HEK293T (cell line): ENCODE results near the gene RAD51B.
"Not testable (repeated sequence)": the region's sequence is repeated elsewhere in the genome, so short reads cannot be mapped to it uniquely, and the experiment has no call there.

Experiments
- CTCF ChIA-PET: fragments of 350-600 bp; formaldehyde crosslinking; extraction: SDS; loops from one replicate; lab custom pipeline; 2021; ENCODE audit warnings: antibody characterized with exemption, inconsistent platforms; lab: Yijun Ruan, JAX
- POLR2A ChIA-PET: fragments of 350-600 bp; formaldehyde crosslinking; extraction: SDS; loops from one replicate; lab custom pipeline; 2020; ENCODE audit warnings: antibody characterized with exemption, inconsistent platforms; lab: Yijun Ruan, JAX
- DNase-seq: peaks from one replicate; pipeline ENCODE4 v3.0.0; 2012; ENCODE audit warnings: mixed read lengths; ENCODE audit errors: extremely low spot score
- ARNT ChIP-seq: fragments of 450-650 bp; IDR thresholded peaks from 2 replicates; pipeline ENCODE4 v1.6.1; 2017; ENCODE audit warnings: mild to moderate bottlenecking
- BHLHE40 ChIP-seq: fragments of 450-650 bp; IDR thresholded peaks from 2 replicates; pipeline ENCODE4 v1.6.1; 2016; ENCODE audit warnings: mild to moderate bottlenecking, moderate library complexity, borderline replicate concordance
- CTBP1 ChIP-seq: fragments of 450-650 bp; IDR thresholded peaks from 2 replicates; pipeline ENCODE4 v1.6.1; 2016; ENCODE audit warnings: borderline replicate concordance
- ELF4 ChIP-seq: fragments of 450-650 bp; IDR thresholded peaks from 2 replicates; pipeline ENCODE4 v1.6.1; 2017; ENCODE audit warnings: antibody characterized with exemption
- FOXA1 ChIP-seq: fragments of 450-650 bp; IDR thresholded peaks from 2 replicates; pipeline ENCODE4 v1.6.1; 2016; ENCODE audit warnings: mild to moderate bottlenecking
- FOXK2 ChIP-seq: fragments of 450-650 bp; IDR thresholded peaks from 2 replicates; pipeline ENCODE4 v1.6.1; 2016; ENCODE audit warnings: mild to moderate bottlenecking
- FOXM1 ChIP-seq: fragments of 450-650 bp; IDR thresholded peaks from 2 replicates; pipeline ENCODE4 v1.6.1; 2017; ENCODE audit warnings: mild to moderate bottlenecking, borderline replicate concordance
- HDGF ChIP-seq: fragments of 450-650 bp; IDR thresholded peaks from 2 replicates; pipeline ENCODE4 v1.6.1; 2017; ENCODE audit warnings: antibody characterized with exemption, borderline replicate concordance
- L3MBTL2 ChIP-seq: fragments of 450-650 bp; conservative IDR thresholded peaks from 2 replicates; pipeline ENCODE4 v1.6.1; 2016; ENCODE audit warnings: mild to moderate bottlenecking
- LEF1 ChIP-seq: fragments of 450-650 bp; IDR thresholded peaks from 2 replicates; pipeline ENCODE4 v1.6.1; 2017; ENCODE audit warnings: mild to moderate bottlenecking, borderline replicate concordance
- NFRKB ChIP-seq: fragments of 450-650 bp; IDR thresholded peaks from 2 replicates; pipeline ENCODE4 v1.6.1; 2016; ENCODE audit warnings: mild to moderate bottlenecking, moderate library complexity
- PKNOX1 ChIP-seq: fragments of 450-650 bp; IDR thresholded peaks from 2 replicates; pipeline ENCODE4 v1.6.1; 2016
- SP1 ChIP-seq: fragments of 450-650 bp; IDR thresholded peaks from 2 replicates; pipeline ENCODE4 v1.6.1; 2017
- SUZ12 ChIP-seq: fragments of 450-650 bp; IDR thresholded peaks from 2 replicates; pipeline ENCODE4 v1.6.1; 2016; ENCODE audit warnings: mild to moderate bottlenecking
- TARDBP ChIP-seq: fragments of 450-650 bp; IDR thresholded peaks from 2 replicates; pipeline ENCODE4 v1.6.1; 2016
- ZNF384 ChIP-seq: fragments of 450-650 bp; IDR thresholded peaks from 2 replicates; pipeline ENCODE4 v1.6.1; 2016

RAD51B gene

DNA sequence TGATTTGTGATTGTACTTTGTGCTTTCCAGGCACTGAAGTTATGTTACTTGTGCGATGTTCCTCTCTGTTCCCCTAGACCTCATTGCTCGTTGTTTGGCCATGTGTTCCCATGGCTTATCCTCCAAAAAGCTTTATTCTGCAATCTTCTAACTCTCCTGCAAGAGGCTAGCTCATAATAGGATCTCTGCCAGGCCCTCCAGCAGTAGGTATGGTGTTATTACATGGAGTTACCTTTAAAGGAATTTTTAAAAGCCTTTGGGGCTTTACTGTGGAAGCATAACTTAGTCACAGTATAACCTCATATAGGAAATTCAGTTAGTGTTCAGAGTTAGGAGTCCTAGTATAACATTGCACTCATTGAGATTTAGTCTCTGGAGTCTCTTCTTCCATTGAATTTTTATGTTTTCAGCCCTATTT lies 292.3 kb downstream of the RAD51B start:
- TF ChIP-seq HDGF: no peak
- no peak for TF ChIP-seq TARDBP
- POLR2A ChIA-PET: no interaction called here
- CTCF ChIA-PET: no interaction called here
- no peak for DNase-seq

GRCh38 chr14:68112442-68112841 lies 292.9 kb downstream of the RAD51B start:
- TF ChIP-seq FOXA1: no peak
- no peak for TF ChIP-seq ARNT
- TF ChIP-seq ZNF384: no peak
- TF ChIP-seq SUZ12: no peak
- no peak for TF ChIP-seq FOXM1
- no peak for TF ChIP-seq FOXK2
- no peak for TF ChIP-seq NFRKB
- TF ChIP-seq PKNOX1: no peak
- TF ChIP-seq BHLHE40: no peak
- TF ChIP-seq ELF4: no peak
- no peak for TF ChIP-seq TARDBP
- no peak for TF ChIP-seq L3MBTL2
- POLR2A ChIA-PET: no interaction called here
- DNase-seq: no peak
- CTCF ChIA-PET: no interaction called here

GRCh38 chr14:68113343-68113930 lies 293.9 kb downstream of the RAD51B start:
- TF ChIP-seq PKNOX1: no peak
- TF ChIP-seq SUZ12: no peak
- no peak for TF ChIP-seq LEF1
- TF ChIP-seq ZNF384: no peak
- TF ChIP-seq BHLHE40: no peak
- no peak for TF ChIP-seq L3MBTL2
- no peak for TF ChIP-seq FOXK2
- no peak for TF ChIP-seq ELF4
- no peak for TF ChIP-seq HDGF
- TF ChIP-seq NFRKB: no peak
- no peak for TF ChIP-seq CTBP1
- DNase-seq: no peak
- CTCF ChIA-PET: no interaction called here
- POLR2A ChIA-PET: no interaction called here

DNA sequence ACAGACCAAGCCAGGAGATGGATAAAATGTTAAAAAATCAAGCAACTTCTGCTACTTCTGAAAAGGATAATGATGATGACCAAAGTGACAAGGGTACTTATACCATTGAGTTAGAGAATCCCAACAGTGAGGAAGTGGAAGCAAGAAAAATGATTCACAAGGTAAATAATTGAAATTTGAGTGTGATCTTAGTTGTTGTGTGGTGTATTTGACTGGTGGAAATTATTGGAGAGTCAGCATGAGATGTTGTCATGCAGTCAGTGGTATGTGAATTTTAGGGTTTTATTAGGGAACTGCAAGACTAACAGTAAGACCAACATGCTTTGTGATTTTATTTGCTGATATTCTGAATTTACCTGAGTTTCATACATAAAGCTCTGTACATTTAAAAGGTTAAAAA lies 296.4 kb downstream of the RAD51B start:
- DNase-seq, CTCF ChIA-PET, POLR2A ChIA-PET: not testable (repeated sequence)

- no peak for DNase-seq
- CTCF ChIA-PET: no interaction called here
- POLR2A ChIA-PET: no interaction called here
- no peak for TF ChIP-seq ELF4
- TF ChIP-seq LEF1: no peak
- TF ChIP-seq SUZ12: no peak
- no peak for TF ChIP-seq ZNF384
- no peak for TF ChIP-seq FOXA1
- no peak for TF ChIP-seq TARDBP
- no peak for TF ChIP-seq BHLHE40
- no peak for TF ChIP-seq FOXM1
- TF ChIP-seq PKNOX1: no peak
- TF ChIP-seq CTBP1: no peak
- no peak for TF ChIP-seq L3MBTL2
- no peak for TF ChIP-seq NFRKB
- no peak for TF ChIP-seq SP1
- no peak for TF ChIP-seq FOXK2
- no peak for TF ChIP-seq HDGF
These were observed 303.1 kb downstream of the RAD51B start for GRCh38 chr14:68122651-68123050.

DNA sequence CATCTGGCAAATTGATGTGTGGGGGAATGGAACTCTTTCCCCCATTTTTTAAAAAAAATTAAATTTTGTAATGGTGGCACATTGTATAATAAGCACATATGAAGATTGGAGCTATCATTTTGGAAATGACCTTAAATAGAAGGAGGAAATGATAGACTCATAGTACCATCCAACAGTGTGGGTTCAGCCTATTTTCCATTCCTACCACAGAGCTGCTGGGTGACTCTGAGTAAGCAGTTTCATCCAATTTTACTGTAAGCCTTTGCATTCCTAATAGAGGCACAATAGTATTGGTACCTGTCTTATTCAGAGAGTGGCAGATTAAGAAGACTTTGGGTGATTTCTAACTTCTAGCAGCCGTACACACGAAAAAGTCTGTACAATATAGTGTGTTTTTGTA lies 304.5 kb downstream of the RAD51B start:
- CTCF ChIA-PET: interaction anchor here (1.2 kb wide), 1 partner anchor 9 kb away, joined by 5 read pairs; no protein-coding TSS in a partner anchor
- POLR2A ChIA-PET: no interaction called here
- DNase-seq: no peak
- TF ChIP-seq SP1 (no peak), ARNT (no peak), FOXK2 (no peak), L3MBTL2 (no peak), ELF4 (no peak), ZNF384 (no peak), SUZ12 (no peak), FOXM1 (no peak), FOXA1 (no peak), CTBP1 (no peak), TARDBP (no peak), BHLHE40 (no peak), NFRKB (no peak)
